HCT116 (cell line): Measurements from ENCODE around the gene EVX2. TPM values are rescaled to one million over a fixed set of nuclear protein-coding genes. Genes with fewer than 3 reads are reported as not detected.

ENCODE experiments used
- ATAC-seq: fragments of 200-7000 bp; cut with Tn5 transposase; 2 replicates; pipeline ENCODE4 v1.9.1; 2020; ENCODE audit warnings: mild to moderate bottlenecking, moderate library complexity
- BruUV-seq: library from RNA; stranded (reverse); fragments of 400-500 nt; replicated peaks from 2 replicates; lab custom pipeline; 2021; lab: Mats Ljungman, UMichigan
- CTCF ChIA-PET: fragments of 300-600 bp; sonication (Branson Sonifier 250); formaldehyde crosslinking; loops from one replicate; lab custom pipeline; 2021; ENCODE audit warnings: antibody characterized with exemption; lab: Charles Lee
- POLR2A ChIA-PET: fragments of 300-600, 350-600 bp; sonication (Branson Sonifier 250); formaldehyde crosslinking; loops from one replicate; lab custom pipeline; 2021; ENCODE audit warnings: antibody characterized with exemption; lab: Charles Lee
- RAD21 ChIA-PET, 2 experiments: fragments of 300-600 bp; sonication (Branson Sonifier 250); formaldehyde crosslinking; loops; one replicate each; lab custom pipeline; 2023; ENCODE audit warnings: low total read pairs in 2 of 2; ENCODE audit not compliant: uncharacterized antibody in 2 of 2, unreplicated experiment in 2 of 2, low non-redundant PET in 1 of 2; lab: Charles Lee
- DNase-seq: peaks from one replicate; pipeline ENCODE4 v3.0.0-alpha.2; 2010; ENCODE audit warnings: low read depth, low spot score
- H2AFZ ChIP-seq: fragments of 200-600 bp; shearing (Covaris generic), sonication (generic); 2 replicates; pipeline ENCODE4 v1.6.1; 2017; ENCODE audit warnings: low read depth, mixed run types, mixed read lengths, antibody characterized with exemption, low read length; ENCODE audit not compliant: poor library complexity, severe bottlenecking
- H3K27ac ChIP-seq: 2 replicates; pipeline ENCODE4 v1.5.1; 2012; ENCODE audit warnings: low read depth, low read length
- H3K27me3 ChIP-seq: fragments of 200-600 bp; sonication (generic); 2 replicates; pipeline ENCODE4 v1.6.1; 2016; ENCODE audit warnings: mixed run types, low read length, mixed read lengths; ENCODE audit not compliant: insufficient read depth
- H3K36me3 ChIP-seq, 2 experiments: fragments of 200-500 bp in 1 of 2; fragments of 200-600 bp in 1 of 2; sonication (Bioruptor generic) in 1 of 2; sonication (generic) in 1 of 2; 2 replicates each; pipeline versions ENCODE4 v1.5.1 to v1.6.1; 2014 to 2016; ENCODE audit warnings: low read length in 2 of 2, inconsistent platforms in 1 of 2, mixed read lengths in 1 of 2, mixed run types in 1 of 2; ENCODE audit not compliant: insufficient read depth in 2 of 2, control insufficient read depth in 1 of 2
- H3K4me1 ChIP-seq, 2 experiments: fragments of 200-600 bp in 1 of 2; sonication (generic) in 1 of 2; 2 replicates each; pipeline versions ENCODE4 v1.5.1 to v1.6.1; 2012 to 2017; ENCODE audit warnings: low read length in 2 of 2, inconsistent platforms in 1 of 2, mild to moderate bottlenecking in 1 of 2, mixed read lengths in 1 of 2, mixed run types in 1 of 2, moderate library complexity in 1 of 2; ENCODE audit not compliant: insufficient read depth in 2 of 2, control insufficient read depth in 1 of 2
- H3K4me2 ChIP-seq: fragments of 200-600 bp; sonication (generic); 2 replicates; pipeline ENCODE4 v1.6.1; 2017; ENCODE audit warnings: mixed run types, low read length, mixed read lengths
- H3K4me3 ChIP-seq, 2 experiments: fragments of 200-600 bp in 1 of 2; sonication (generic) in 1 of 2; replicated peaks in 1 of 2; 2 replicates each; pipeline ENCODE4 v1.5.1; 2011 to 2016; ENCODE audit warnings: low read length in 2 of 2, control low read depth in 1 of 2, low read depth in 1 of 2, mild to moderate bottlenecking in 1 of 2, mixed read lengths in 1 of 2, mixed run types in 1 of 2
- H3K79me2 ChIP-seq: fragments of 200-600 bp; sonication (generic); 2 replicates; pipeline ENCODE4 v1.6.1; 2017; ENCODE audit warnings: mild to moderate bottlenecking, mixed run types, low read length, moderate library complexity, mixed read lengths; ENCODE audit not compliant: insufficient read depth
- H3K9ac ChIP-seq: fragments of 200-600 bp; sonication (generic); 2 replicates; pipeline ENCODE4 v1.6.1; 2016; ENCODE audit warnings: low read length, mixed read lengths
- H3K9me2 ChIP-seq: fragments of 200-600 bp; sonication (generic), shearing (Covaris generic); 2 replicates; pipeline ENCODE4 v1.6.1; 2017; ENCODE audit warnings: mixed run types, mild to moderate bottlenecking, moderate library complexity; ENCODE audit not compliant: insufficient read depth
- H3K9me3 ChIP-seq, 2 experiments: fragments of 200-500 bp in 1 of 2; fragments of 200-600 bp in 1 of 2; sonication (Bioruptor generic) in 1 of 2; sonication (generic) in 1 of 2; 2 replicates each; pipeline ENCODE4 v1.6.1; 2014 to 2017; ENCODE audit warnings: low read length in 2 of 2, mixed read lengths in 2 of 2, inconsistent platforms in 1 of 2, low read depth in 1 of 2, mild to moderate bottlenecking in 1 of 2, mixed run types in 1 of 2, moderate library complexity in 1 of 2; ENCODE audit not compliant: control insufficient read depth in 1 of 2, insufficient read depth in 1 of 2
- H4K20me1 ChIP-seq: fragments of 200-600 bp; sonication (generic), shearing (Covaris generic); 2 replicates; pipeline ENCODE4 v1.6.1; 2017; ENCODE audit warnings: mixed run types, mild to moderate bottlenecking, moderate library complexity; ENCODE audit not compliant: insufficient read depth
- CBX3 ChIP-seq: IDR thresholded peaks from 2 replicates; pipeline ENCODE4 v1.6.1; 2012; ENCODE audit warnings: low read depth
- EZH2 ChIP-seq: fragments of 200-600 bp; sonication (generic); IDR thresholded peaks from 2 replicates; pipeline ENCODE4 v1.6.1; 2017; ENCODE audit warnings: antibody characterized with exemption, mixed run types
- FOSL1 ChIP-seq: IDR thresholded peaks from 2 replicates; pipeline ENCODE4 v1.6.1; 2012; ENCODE audit warnings: low read depth
- SRF ChIP-seq: IDR thresholded peaks from 2 replicates; pipeline ENCODE4 v1.6.1; 2012; ENCODE audit warnings: low read depth
- YY1 ChIP-seq: IDR thresholded peaks from 2 replicates; pipeline ENCODE4 v1.6.1; 2011; ENCODE audit warnings: low read length, low read depth, moderate library complexity, mild to moderate bottlenecking; ENCODE audit not compliant: insufficient replicate concordance; ENCODE audit errors: extremely low read depth
- intact Hi-C: fragments of 100-400 bp; cut with micrococcal nuclease; formaldehyde crosslinking; loops from 2 replicates; pipeline ENCODE4 v1.10.0; 2022
- total RNA-seq: library from RNA; stranded (reverse); gene quantifications from one replicate; pipeline ENCODE4 v1.2.1, GENCODE V29; 2021; ENCODE audit not compliant: unreplicated experiment
- TF ChIP-seq, protein P1 (sequence below), 3 experiments: fragments of 200-600 bp in 1 of 3; sonication (generic) in 1 of 3; IDR thresholded peaks in 2 of 3; conservative IDR thresholded peaks in 1 of 3; 2 replicates each; pipeline ENCODE4 v1.5.1; 2012 to 2017; ENCODE audit warnings: low read depth in 2 of 3, low read length in 2 of 3, antibody characterized with exemption in 1 of 3, borderline replicate concordance in 1 of 3, control low read depth in 1 of 3, mild to moderate bottlenecking in 1 of 3, mixed read lengths in 1 of 3, mixed run types in 1 of 3, moderate library complexity in 1 of 3; ENCODE audit not compliant: insufficient read depth in 1 of 3
- TF ChIP-seq, protein P2 (sequence below): IDR thresholded peaks from 2 replicates; pipeline ENCODE4 v1.6.1; 2012

EVX2 gene
- total RNA-seq, 1 experiment from 2014 or later: not detected

DNA sequence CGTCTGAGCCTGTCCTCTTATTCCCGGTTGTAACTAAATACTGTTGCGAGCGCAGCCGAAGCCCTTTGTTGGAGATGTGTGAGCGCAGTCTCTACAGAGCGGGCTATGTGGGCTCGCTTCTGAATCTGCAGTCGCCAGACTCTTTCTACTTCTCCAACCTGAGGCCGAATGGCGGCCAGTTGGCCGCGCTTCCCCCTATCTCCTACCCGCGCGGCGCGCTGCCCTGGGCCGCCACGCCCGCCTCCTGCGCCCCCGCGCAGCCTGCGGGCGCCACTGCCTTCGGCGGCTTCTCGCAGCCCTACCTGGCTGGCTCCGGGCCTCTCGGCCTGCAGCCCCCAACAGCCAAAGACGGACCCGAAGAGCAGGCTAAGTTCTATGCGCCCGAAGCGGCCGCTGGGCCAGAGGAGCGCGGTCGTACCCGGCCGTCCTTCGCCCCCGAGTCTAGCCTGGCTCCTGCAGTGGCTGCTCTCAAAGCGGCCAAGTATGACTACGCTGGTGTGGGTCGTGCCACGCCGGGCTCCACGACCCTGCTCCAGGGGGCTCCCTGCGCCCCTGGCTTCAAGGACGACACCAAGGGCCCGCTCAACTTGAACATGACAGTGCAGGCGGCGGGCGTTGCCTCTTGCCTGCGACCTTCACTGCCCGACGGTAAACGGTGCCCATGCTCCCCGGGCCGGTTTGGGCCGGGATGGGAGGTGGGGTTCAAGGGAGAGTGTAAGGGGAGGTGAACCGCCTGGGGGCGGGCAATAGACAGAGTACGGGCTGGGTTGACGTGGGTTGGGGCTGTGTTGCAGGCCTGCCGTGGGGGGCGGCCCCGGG is 16.2 kb upstream of the EVX2 start, which contains the start of gene HOXD12:
Gene HOXD12 (plus strand): TSS at position 68 of the 819 bp plus-strand sequence. CDS start 7 bp downstream, at position 75.
- CTCF ChIA-PET: no interaction called here
- TF ChIP-seq FOSL1 (no peak), EZH2 (no peak), SRF (no peak), CBX3 (no peak), YY1 (no peak)
- TF ChIP-seq, protein P1, sequence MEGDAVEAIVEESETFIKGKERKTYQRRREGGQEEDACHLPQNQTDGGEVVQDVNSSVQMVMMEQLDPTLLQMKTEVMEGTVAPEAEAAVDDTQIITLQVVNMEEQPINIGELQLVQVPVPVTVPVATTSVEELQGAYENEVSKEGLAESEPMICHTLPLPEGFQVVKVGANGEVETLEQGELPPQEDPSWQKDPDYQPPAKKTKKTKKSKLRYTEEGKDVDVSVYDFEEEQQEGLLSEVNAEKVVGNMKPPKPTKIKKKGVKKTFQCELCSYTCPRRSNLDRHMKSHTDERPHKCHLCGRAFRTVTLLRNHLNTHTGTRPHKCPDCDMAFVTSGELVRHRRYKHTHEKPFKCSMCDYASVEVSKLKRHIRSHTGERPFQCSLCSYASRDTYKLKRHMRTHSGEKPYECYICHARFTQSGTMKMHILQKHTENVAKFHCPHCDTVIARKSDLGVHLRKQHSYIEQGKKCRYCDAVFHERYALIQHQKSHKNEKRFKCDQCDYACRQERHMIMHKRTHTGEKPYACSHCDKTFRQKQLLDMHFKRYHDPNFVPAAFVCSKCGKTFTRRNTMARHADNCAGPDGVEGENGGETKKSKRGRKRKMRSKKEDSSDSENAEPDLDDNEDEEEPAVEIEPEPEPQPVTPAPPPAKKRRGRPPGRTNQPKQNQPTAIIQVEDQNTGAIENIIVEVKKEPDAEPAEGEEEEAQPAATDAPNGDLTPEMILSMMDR (IDR thresholded peaks at IDR 0.05 in 2 of 3, conservative IDR thresholded peaks at IDR 0.05 in 1 of 3; ENCODE audit: borderline replicate concordance in 1 of 3, insufficient read depth in 1 of 3, low read depth in 2 of 3, low read length in 2 of 3): no peak
- TF ChIP-seq, protein P2, sequence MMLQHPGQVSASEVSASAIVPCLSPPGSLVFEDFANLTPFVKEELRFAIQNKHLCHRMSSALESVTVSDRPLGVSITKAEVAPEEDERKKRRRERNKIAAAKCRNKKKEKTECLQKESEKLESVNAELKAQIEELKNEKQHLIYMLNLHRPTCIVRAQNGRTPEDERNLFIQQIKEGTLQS: no peak
- no peak within 1 kb of the TSS for H3K4me2 ChIP-seq

More for the DNA sequence above, 16.2 kb upstream of the EVX2 start, which contains the start of gene HOXD12:
- no peaks in the 10 kb centered on the region for H3K79me2 ChIP-seq
- H3K4me1 ChIP-seq: peaks cover 5 to 18% of the 10 kb centered on the region in 2 experiments; a peak in 3 of 4 replicates
- H3K9me3 ChIP-seq: no peaks in the 10 kb centered on the region
- H3K27ac ChIP-seq: no peak within 1 kb of the TSS
- no peak within 1 kb of the TSS for H2AFZ ChIP-seq
- intact Hi-C loops: loop anchor here (5.0 kb wide), 1 partner anchor 1328 kb away; no protein-coding TSS in a partner anchor
- RAD21 ChIA-PET: no interaction called here
- no peaks in the 10 kb centered on the region for H4K20me1 ChIP-seq
- H3K9ac ChIP-seq: no peak within 1 kb of the TSS
- ATAC-seq: no peak
- POLR2A ChIA-PET: no interaction called here
- H3K4me3 ChIP-seq: no peak within 1 kb of the TSS
- no peaks in the 10 kb centered on the region for H3K9me2 ChIP-seq
- DNase-seq: no peak
- no TSS peak for BruUV-seq
- no peaks in the 10 kb centered on the region for H3K36me3 ChIP-seq
- H3K27me3 ChIP-seq: no peaks in the 10 kb centered on the region
